Measurements from ENCODE around the gene MAP3K5. TPM values are rescaled to one million over a fixed set of nuclear protein-coding genes. Genes with fewer than 3 reads are reported as not detected.

Gene MAP3K5
- total RNA-seq, 1 experiment from 2014 or later = 8.1 TPM

DNA sequence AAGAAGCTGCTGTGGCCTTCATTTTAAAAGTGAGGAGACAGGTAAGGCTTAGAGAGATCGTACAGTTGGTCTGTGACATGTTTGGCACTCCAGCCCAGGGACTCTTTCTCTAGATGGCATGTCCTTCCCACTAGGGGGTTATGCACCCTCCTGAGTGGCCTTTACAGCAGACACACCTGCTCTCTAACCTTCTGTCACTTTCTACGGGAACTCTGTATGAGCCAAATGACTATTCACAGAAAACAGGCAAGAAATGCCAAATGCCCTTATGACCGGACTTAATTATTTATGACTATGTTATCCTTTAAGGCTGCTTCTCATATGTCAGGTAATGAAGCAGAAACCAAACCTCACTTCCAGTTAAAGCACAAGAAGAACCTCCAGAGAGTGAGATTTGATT, 91.2 kb downstream of the MAP3K5 start:
- no peak overlapping the region for H3K4me3 ChIP-seq (ENCODE audit: low read depth in 2 of 2, low read length in 2 of 2)
- TF ChIP-seq, protein P1, sequence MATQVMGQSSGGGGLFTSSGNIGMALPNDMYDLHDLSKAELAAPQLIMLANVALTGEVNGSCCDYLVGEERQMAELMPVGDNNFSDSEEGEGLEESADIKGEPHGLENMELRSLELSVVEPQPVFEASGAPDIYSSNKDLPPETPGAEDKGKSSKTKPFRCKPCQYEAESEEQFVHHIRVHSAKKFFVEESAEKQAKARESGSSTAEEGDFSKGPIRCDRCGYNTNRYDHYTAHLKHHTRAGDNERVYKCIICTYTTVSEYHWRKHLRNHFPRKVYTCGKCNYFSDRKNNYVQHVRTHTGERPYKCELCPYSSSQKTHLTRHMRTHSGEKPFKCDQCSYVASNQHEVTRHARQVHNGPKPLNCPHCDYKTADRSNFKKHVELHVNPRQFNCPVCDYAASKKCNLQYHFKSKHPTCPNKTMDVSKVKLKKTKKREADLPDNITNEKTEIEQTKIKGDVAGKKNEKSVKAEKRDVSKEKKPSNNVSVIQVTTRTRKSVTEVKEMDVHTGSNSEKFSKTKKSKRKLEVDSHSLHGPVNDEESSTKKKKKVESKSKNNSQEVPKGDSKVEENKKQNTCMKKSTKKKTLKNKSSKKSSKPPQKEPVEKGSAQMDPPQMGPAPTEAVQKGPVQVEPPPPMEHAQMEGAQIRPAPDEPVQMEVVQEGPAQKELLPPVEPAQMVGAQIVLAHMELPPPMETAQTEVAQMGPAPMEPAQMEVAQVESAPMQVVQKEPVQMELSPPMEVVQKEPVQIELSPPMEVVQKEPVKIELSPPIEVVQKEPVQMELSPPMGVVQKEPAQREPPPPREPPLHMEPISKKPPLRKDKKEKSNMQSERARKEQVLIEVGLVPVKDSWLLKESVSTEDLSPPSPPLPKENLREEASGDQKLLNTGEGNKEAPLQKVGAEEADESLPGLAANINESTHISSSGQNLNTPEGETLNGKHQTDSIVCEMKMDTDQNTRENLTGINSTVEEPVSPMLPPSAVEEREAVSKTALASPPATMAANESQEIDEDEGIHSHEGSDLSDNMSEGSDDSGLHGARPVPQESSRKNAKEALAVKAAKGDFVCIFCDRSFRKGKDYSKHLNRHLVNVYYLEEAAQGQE (IDR thresholded peaks at IDR 0.05; ENCODE audit: insufficient read depth in 1 of 2, low read depth in 2 of 2, low read length in 1 of 2) = no peak
- TF ChIP-seq SIN3A (IDR thresholded peaks at IDR 0.05; ENCODE audit: borderline replicate concordance, insufficient read depth, low read depth, low read length) (no peak), TCF7L2 (IDR thresholded peaks at IDR 0.05; ENCODE audit: low read depth, low read length) (no peak), POLR2AphosphoS5 (IDR thresholded peaks at IDR 0.05; ENCODE audit: low read depth, low read length) (no peak)
- TF ChIP-seq, protein P2, sequence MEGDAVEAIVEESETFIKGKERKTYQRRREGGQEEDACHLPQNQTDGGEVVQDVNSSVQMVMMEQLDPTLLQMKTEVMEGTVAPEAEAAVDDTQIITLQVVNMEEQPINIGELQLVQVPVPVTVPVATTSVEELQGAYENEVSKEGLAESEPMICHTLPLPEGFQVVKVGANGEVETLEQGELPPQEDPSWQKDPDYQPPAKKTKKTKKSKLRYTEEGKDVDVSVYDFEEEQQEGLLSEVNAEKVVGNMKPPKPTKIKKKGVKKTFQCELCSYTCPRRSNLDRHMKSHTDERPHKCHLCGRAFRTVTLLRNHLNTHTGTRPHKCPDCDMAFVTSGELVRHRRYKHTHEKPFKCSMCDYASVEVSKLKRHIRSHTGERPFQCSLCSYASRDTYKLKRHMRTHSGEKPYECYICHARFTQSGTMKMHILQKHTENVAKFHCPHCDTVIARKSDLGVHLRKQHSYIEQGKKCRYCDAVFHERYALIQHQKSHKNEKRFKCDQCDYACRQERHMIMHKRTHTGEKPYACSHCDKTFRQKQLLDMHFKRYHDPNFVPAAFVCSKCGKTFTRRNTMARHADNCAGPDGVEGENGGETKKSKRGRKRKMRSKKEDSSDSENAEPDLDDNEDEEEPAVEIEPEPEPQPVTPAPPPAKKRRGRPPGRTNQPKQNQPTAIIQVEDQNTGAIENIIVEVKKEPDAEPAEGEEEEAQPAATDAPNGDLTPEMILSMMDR (IDR thresholded peaks at IDR 0.05) = no peak
- ATAC-seq (no peak), DNase-seq (ENCODE audit: low read depth, low spot score) (no peak)
- ChIA-PET CTCF (no interaction called here), POLR2A (interaction anchor here (0.7 kb wide), 1 partner anchor 537 kb away, joined by 3 read pairs; no protein-coding TSS in a partner anchor)
- no peaks in the 10 kb centered on the region for H3K4me1 ChIP-seq (ENCODE audit: control insufficient read depth, insufficient read depth, low read length)
- no peaks in the 10 kb centered on the region for H3K36me3 ChIP-seq (ENCODE audit: control insufficient read depth, insufficient read depth, low read length)
- intact Hi-C loops (cut with micrococcal nuclease; ENCODE audit: unreplicated experiment) (no loop called here), in situ Hi-C loops (cut with HindIII; ENCODE audit: low pct_unique_long_range_greater_than_20kb, low sequenced_read_pairs) (no loop called here)
- H3K27ac ChIP-seq (ENCODE audit: low read length) = no peak overlapping the region
- H3K27me3 ChIP-seq (ENCODE audit: control insufficient read depth, insufficient read depth, low read length) = no peaks in the 10 kb centered on the region
- BruUV-seq (replicated peaks) = no TSS peak
- no peaks in the 10 kb centered on the region for H3K9me3 ChIP-seq (ENCODE audit: control insufficient read depth, insufficient read depth, low read depth, low read length)

DNA sequence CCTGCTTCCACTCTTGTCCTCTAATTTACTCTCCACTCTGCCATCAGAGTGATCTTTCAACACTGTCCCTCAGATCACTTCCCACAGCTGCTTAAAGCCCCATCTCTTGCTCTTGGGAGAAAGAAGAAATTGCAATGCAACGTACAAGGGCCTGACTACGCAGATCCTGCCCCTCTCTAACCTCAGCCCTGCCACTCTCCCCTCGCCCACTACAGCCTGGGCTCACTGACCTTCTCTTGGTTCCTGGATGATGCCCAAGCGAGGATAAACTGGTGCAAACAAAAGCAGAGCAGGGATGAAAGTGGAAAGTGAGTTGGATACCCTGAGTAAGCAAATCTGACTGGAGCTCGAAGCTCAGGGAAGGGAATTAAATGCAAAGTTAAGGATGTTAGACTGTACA, 92.9 kb downstream of the MAP3K5 start:
- Histone ChIP-seq H3K27ac (ENCODE audit: low read length) (no peak overlapping the region), H3K4me1 (ENCODE audit: control insufficient read depth, insufficient read depth, low read length) (no peaks in the 10 kb centered on the region), H3K9me3 (ENCODE audit: control insufficient read depth, insufficient read depth, low read depth, low read length) (no peaks in the 10 kb centered on the region), H3K4me3 (ENCODE audit: low read depth in 2 of 2, low read length in 2 of 2) (no peak overlapping the region), H3K27me3 (ENCODE audit: control insufficient read depth, insufficient read depth, low read length) (no peaks in the 10 kb centered on the region), H3K36me3 (ENCODE audit: control insufficient read depth, insufficient read depth, low read length) (no peaks in the 10 kb centered on the region)
- DNase-seq (ENCODE audit: low read depth, low spot score) (no peak), ATAC-seq (no peak)
- TF ChIP-seq, protein P2 (IDR thresholded peaks at IDR 0.05) = no peak
- TF ChIP-seq POLR2AphosphoS5 (IDR thresholded peaks at IDR 0.05; ENCODE audit: low read depth, low read length) = no peak
- no peak for TF ChIP-seq SIN3A (IDR thresholded peaks at IDR 0.05; ENCODE audit: borderline replicate concordance, insufficient read depth, low read depth, low read length)
- TF ChIP-seq, protein P1 (IDR thresholded peaks at IDR 0.05; ENCODE audit: insufficient read depth in 1 of 2, low read depth in 2 of 2, low read length in 1 of 2) = no peak
- TF ChIP-seq TCF7L2 (IDR thresholded peaks at IDR 0.05; ENCODE audit: low read depth, low read length) = no peak
- no TSS peak for BruUV-seq (replicated peaks)
- in situ Hi-C loops (cut with HindIII; ENCODE audit: low pct_unique_long_range_greater_than_20kb, low sequenced_read_pairs) (no loop called here), intact Hi-C loops (cut with micrococcal nuclease; ENCODE audit: unreplicated experiment) (no loop called here)
- ChIA-PET POLR2A (no interaction called here), CTCF (no interaction called here)

Data from Panc1 (cell line).